Adrenal gland (tissue), 5 donors: Measurements from ENCODE around the gene CACNA1H.

Experiments
- CTCF ChIP-seq, 6 experiments: fragments of 450-650 bp in 4 of 6; fragments of 200-600 bp in 2 of 6; sonication (generic) in 1 of 6; IDR thresholded peaks; 1 replicate in 5 of 6; 2 replicates in 1 of 6; pipeline versions ENCODE4 v1.5.1 to v1.8.0; 2016 to 2021; ENCODE audit warnings: antibody characterized with exemption in 6 of 6, mild to moderate bottlenecking in 2 of 6, moderate library complexity in 1 of 6
- POLR2A ChIP-seq, 2 donors: fragments of 450-650 bp; IDR thresholded peaks; one replicate each; pipeline ENCODE4 v1.6.1; 2017; ENCODE audit warnings: antibody characterized with exemption in 2 of 2, mild to moderate bottlenecking in 2 of 2, moderate library complexity in 1 of 2
- donor health status: DM: no; HTN: no; CAD: no.

- TF ChIP-seq POLR2A (IDR thresholded peaks at IDR 0.05) (no peak), CTCF (IDR thresholded peaks at IDR 0.05) (no peak)
These were observed 43.3 kb upstream of the CACNA1H start for GRCh38 chr16:1109648-1110047.
